ENCODE measurements around the gene PEX14.
"Not testable (repeated sequence)": the region's sequence is repeated elsewhere in the genome, so short reads cannot be mapped to it uniquely, and the experiment has no call there.

The PEX14 gene

GRCh38 chr1:10494754-10495474, 20.2 kb downstream of the PEX14 start:
- peak; percentile 79 for DNase-seq (ENCODE audit: low spot score)

GRCh38 chr1:10495475-10495817, 20.7 kb downstream of the PEX14 start:
- no peak for DNase-seq (ENCODE audit: low spot score)

GRCh38 chr1:10495952-10496351, 21.2 kb downstream of the PEX14 start:
- no peak for DNase-seq (ENCODE audit: low spot score)

DNA sequence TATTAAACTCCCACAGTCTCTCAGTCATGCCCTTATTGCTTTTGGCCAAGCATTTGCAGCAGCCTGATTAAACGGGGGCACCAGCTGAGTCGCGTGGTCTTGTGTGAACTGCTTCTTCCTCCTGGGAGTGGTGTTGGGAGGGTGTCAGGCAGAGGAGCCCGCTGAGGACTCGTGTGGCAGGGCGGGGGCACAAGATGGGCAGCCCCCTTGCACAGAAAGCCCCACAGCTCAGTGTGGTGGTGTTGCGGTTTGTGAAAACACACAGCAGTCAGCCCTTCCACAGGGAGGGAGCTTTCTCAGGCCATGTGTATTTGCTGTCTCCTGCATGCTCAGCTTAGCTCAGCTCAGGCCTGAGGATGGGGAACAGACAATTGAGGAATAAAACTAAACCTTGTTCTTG, 22.4 kb downstream of the PEX14 start:
- DNase-seq (ENCODE audit: low spot score): no peak

GRCh38 chr1:10498231-10498630, 23.5 kb downstream of the PEX14 start:
- DNase-seq (ENCODE audit: low spot score): no peak

DNA sequence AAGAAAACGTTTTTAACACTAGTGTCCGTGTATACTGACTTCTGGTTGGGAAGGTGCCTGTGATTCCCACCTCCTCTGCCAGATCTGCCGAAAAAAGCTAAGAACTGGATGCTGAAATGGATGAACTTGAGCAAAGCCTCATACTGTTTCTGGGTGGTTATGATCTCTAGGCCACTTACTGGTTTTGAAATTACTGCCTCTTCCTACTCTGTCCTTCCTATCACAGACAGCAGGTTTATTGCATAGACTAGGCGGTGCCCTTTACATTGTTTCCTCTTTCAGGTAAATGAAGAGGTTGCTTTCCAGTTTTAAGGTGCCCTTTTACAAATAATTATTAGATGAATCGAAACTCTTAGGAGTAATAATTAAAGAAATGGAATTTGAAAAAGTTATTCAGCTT, 27.5 kb downstream of the PEX14 start:
- DNase-seq (ENCODE audit: low spot score): no peak

DNA sequence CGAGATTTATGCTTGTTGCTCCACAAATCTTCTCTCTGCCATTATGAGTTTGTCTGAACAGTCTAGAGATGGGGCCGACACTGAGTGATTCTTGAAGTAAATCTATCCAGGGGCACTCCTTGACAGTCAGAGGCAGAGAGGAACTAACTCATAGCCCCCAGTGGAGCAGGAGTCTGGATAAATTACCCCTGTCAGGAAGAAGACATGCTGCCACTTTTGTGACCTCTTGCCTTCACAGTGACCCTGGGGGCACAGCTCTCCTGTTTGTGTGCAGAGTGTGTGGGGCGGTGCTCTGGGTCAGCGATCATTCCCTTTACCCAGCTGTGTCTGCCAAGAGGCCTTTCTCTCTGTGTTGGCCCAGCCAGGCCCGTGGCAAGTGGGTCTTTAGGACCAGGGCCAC, 29.5 kb downstream of the PEX14 start:
- no peak for DNase-seq (ENCODE audit: low spot score)

- not testable (repeated sequence) for DNase-seq (ENCODE audit: low spot score)
Observed at GRCh38 chr1:10506046-10506676, 31.4 kb downstream of the PEX14 start.

- DNase-seq (ENCODE audit: low spot score): no peak
Observed at GRCh38 chr1:10506677-10507047, 31.9 kb downstream of the PEX14 start.

GRCh38 chr1:10507111-10507879, 32.5 kb downstream of the PEX14 start:
- DNase-seq (ENCODE audit: low spot score): no peak

GRCh38 chr1:10508511-10508951, 33.8 kb downstream of the PEX14 start:
- DNase-seq (ENCODE audit: low spot score): no peak

DNA sequence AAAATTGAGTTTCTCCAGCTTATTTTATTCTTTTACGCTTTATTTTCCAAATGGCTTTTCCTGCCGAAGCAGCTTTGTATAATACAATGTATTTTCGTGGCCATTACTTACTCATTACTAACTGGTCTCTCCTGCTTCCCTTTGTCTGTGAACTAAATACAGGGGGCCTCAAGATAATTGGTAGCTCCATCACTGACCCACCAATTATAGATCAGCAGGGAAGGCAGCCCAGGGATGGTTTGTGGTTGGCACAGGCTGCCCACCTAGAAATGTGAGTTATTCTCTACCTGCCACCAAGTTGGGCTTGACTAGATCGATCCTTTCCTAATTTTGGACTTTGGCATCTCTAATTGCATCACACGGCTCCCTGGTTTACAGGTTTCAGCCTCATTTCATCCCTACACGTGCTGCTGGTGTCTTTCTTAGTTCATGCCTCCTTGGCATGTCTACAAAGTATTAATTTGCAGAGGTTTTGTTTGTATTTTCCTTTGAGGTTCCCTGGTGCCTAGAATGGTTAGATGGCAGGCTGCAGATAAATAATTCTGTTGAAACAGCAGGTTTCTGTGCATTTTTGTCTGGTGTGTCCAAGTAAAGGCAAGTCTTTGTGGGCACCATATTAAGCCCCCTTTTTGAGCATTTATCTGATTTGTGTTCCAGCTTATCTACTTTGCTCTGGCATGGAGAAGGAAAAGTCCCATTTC, 35.2 kb downstream of the PEX14 start:
- no peak for DNase-seq (ENCODE audit: low spot score)

DNA sequence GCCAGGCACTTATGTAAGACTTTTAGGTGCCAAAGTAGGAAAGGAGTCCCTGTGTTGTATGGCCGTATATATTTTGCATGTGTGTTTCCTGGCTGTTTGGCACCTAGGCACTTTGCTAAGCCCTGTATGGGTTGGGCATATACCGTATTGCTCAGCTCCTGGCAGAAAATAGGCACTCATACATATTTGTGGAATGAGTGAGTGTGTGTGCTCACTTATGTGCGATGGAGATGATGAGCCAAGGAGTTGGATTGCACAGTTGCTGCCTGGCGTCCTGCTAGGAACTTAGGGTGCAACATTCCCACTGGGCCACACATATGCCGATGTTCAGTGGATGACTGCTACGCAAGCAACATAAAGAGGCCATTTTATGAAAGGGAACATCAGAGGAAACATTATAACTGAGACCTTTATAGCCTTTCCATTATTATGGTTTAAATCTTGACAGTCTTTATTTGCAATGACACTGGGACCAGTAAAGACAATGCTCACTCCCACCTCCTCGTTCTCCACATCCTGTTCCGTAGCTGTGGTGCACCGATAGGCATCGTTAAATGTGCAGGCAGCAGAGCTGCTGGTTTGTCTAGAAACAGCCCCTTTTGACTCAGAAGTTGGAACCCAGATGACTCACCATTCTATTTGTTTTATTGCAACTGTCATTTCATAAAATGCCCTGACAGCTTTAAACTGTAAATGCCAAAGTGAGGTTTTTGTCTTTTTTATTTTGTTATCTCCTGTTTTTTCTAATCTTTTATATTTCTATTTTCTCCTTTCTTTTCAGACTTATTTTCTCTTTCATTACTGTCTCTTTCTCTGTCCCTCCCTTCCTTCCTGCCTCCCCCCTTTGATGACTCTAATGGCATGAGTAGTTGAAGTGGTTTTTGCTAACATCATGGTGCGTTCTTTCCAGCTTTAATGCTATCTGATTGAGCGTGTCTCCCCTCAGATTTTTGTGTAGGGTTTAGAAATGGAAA, 36.1 kb downstream of the PEX14 start:
- DNase-seq (ENCODE audit: low spot score): no peak

GRCh38 chr1:10511494-10511885, 36.7 kb downstream of the PEX14 start:
- DNase-seq (ENCODE audit: low spot score): peak; percentile 11

DNA sequence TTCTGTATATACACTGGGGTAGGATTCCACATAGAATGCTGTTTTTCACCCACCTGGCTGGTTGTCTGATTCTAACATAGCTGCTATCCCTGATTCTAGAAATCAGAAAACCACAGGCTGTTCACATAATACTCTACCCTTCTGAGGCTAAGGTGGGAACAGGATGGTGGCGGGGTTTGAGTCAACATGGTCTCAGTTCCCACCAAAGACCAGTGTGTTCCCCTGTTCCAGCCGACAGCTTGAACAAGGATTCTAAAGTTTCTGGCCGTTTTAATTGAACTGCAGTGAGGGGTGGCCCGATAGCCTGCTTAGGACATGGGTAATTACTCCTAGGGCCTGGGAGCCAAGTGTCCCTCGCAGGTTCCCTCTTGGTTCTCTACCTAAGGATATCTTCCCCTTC, 38.4 kb downstream of the PEX14 start:
- DNase-seq (ENCODE audit: low spot score): no peak

DNA sequence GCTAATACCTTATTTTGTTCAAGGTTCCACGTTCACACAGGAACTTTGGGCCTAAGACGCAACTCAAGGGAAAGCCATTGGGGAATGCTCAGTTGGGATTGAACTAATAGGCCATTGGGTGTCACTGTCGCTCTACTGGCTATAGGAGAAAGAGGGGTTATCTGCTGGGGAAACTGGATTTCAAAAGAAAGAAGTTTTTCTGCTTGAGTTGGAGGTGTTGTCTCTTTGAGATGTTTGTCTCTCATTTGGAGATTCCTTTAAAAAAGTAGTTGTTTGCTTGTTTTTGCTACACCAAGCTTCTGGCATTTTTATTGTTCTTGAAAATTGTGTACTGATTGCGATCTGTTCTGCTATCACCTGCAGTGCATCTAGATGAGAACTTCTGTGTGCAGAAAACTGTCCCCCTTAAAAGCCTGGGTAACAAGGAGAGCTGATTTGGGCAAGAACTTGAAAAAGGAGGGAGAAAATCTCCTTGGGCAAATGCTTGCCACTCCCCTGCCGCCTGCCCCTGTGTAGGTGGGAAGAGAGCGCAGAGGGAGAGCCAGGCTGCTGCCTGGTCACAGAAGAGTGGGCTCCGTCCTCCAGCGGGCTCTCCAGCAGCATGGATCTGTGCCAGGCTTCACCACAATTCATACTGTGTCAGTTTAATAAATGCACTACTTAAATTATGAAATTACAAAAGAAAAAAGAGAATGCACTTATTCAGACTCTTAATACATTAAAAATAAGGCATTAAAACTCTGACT, 39.9 kb downstream of the PEX14 start:
- DNase-seq (ENCODE audit: low spot score): no peak

DNA sequence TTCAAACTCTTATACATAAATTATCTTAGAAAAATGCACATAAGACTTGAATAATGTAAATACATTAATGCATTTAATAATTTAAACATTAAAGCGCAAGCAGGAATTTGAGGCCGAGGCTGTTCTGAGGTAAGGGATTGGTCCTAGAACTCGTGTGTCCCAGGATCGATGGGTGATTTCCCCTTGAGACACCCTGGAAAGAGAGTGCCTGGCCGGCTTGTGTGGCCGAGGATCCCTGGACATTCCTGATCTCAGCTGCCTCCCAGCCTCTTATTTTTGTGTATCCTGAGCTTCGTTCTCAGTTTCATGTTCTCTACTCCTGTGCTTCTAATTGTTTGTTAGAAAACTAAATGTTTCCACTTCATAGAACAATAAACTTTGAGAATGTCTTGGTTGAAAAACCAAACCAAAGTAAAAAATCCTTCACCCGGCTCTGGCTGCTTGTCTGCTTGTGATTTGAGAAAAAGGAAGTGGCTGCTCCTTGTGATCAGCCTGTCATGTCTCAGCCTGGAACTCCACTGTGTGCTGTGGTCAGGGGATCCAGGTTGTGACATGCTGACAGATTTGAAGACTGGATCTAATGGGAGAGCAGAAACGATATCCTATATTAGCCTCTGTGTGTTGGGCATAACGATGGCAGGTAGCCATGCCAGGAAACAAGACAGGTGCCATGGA, 40.7 kb downstream of the PEX14 start:
- no peak for DNase-seq (ENCODE audit: low spot score)

GRCh38 chr1:10515976-10516750, 41.4 kb downstream of the PEX14 start:
- DNase-seq (ENCODE audit: low spot score): no peak

DNA sequence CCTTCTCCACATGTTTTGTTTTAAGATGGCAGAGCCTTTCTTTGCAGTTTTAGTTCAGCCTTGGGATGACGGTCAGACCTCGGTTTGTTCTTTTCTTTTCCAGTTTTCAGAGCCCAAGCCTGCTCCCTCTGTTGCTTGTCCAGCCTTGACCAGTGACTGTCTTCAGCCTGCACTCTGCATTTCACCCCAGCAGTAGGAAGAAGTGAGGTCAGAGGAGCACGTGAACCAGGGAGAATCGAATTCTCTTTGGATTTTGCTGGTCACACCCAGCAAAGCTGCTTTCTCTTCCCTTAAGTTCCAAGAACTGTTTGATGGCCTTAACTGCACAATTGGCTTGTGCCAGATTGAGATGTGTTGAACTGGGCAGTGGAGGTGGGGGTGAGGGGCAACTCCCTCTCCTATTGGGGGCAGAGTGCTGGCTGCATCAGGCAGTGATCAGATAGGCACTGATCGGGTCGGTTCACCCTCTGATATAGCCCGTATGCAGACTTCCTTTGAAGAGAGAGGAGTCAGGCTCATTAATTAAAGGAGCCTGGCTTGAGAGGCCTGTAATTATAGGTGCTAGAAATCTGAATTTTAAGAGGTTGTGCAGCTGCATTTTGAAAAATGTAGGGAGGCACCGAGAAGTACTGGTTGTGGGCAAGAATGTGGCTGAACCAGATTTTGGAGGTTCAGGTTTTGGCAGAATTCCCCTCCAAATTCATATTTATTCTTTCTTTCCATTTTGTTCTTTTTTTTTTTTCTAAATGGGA, 42.4 kb downstream of the PEX14 start:
- DNase-seq (ENCODE audit: low spot score): peak; percentile 40

All from left forelimb (tissue), 1 donor.